Measurements from ENCODE around the gene GAS1. TPM values are rescaled to one million over a fixed set of nuclear protein-coding genes. Genes with fewer than 3 reads are reported as not detected.
A peak's percentile ranks its signal among the peaks of the same experiment; 100 is the strongest.

GAS1 gene
- total and polyA plus RNA-seq, 2 of the 4 experiments (the other 2 are of a cell fraction), result 1.8 to 2.2 TPM

- Histone ChIP-seq H2AK9ac (replicated peaks; ENCODE audit: low read depth, low read length, poor library complexity) (no peak overlapping the region), H3K4me2 (ENCODE audit: low read depth, low read length) (peak overlapping the region; percentile 51; the same call in 1 of the 2 replicates), H4K20me1 (ENCODE audit: insufficient read depth, low read length) (no peaks in the 10 kb centered on the region), H3K4me3 (ENCODE audit: insufficient read depth, low read depth, low read length) (no peak overlapping the region), H3K4me1 (ENCODE audit: control insufficient read depth, insufficient read depth, low read length) (peaks cover 11% of the 10 kb centered on the region; the same call in 1 of the 2 replicates), H2BK20ac (ENCODE audit: low read depth, low read length) (no peak overlapping the region), H3K27ac (ENCODE audit: insufficient read depth, low read length) (no peak overlapping the region), H3K9me1 (ENCODE audit: insufficient read depth, low read length) (no peaks in the 10 kb centered on the region), H3K4ac (ENCODE audit: low read depth, low read length) (no peak overlapping the region), H3K23ac (ENCODE audit: low read depth, low read length) (no peak overlapping the region), H3K9me3 (ENCODE audit: control insufficient read depth, insufficient read depth, low read length) (peaks cover 4% of the 10 kb centered on the region), H3K9ac (ENCODE audit: low read depth, low read length) (no peak overlapping the region), H2BK15ac (ENCODE audit: low read depth, low read length) (no peak overlapping the region), H3K56ac (ENCODE audit: extremely low read depth, insufficient read depth, low read length) (no peak overlapping the region), H2AFZ (replicated peaks; ENCODE audit: low read length, poor library complexity) (no peak overlapping the region), H2AK5ac (ENCODE audit: low read depth, low read length) (no peak overlapping the region), H4K91ac (ENCODE audit: insufficient read depth, low read depth, low read length) (no peak overlapping the region), H2BK5ac (ENCODE audit: low read depth, low read length, poor library complexity, severe bottlenecking) (no peak overlapping the region), H3K36me3 (ENCODE audit: control insufficient read depth, insufficient read depth, low read length) (no peaks in the 10 kb centered on the region), H3K79me1 (ENCODE audit: low read depth in 1 of 2, low read length in 2 of 2) (no peaks in the 10 kb centered on the region), H3K14ac (replicated peaks; ENCODE audit: low read depth, low read length) (no peak overlapping the region), H3K27me3 (ENCODE audit: control insufficient read depth, insufficient read depth, low read length) (peaks cover 6% of the 10 kb centered on the region), H3K18ac (ENCODE audit: low read depth, low read length) (no peak overlapping the region; the same call in 1 of the 2 replicates), H4K8ac (ENCODE audit: low read depth in 2 of 2, low read length in 2 of 2) (no peak overlapping the region), H4K5ac (ENCODE audit: low read depth, low read length) (no peak overlapping the region), H2BK120ac (ENCODE audit: low read depth, low read length) (no peak overlapping the region)
- CTCF ChIA-PET, result no interaction called here
- intact Hi-C loops (cut with micrococcal nuclease), result no loop called here
- WGBS, 2 experiments (ENCODE audit: extremely low coverage in 2 of 2, insufficient read length in 1 of 2), result no CpG with 5 or more reads among the region's 1 CpG
- ATAC-seq (ENCODE audit: low read depth) (peak; percentile 47), DNase-seq (peak; percentile 62)
- in situ Hi-C loops (cut with MboI; ENCODE audit: low sequenced_read_pairs), result no loop called here
- no TSS peak for BruUV-seq (replicated peaks)
- POLR2A ChIA-PET (ENCODE audit: unreplicated experiment), result no interaction called here
- dilution Hi-C loops (cut with HindIII; ENCODE audit: low sequenced_read_pairs, unreplicated experiment), result no loop called here
- TF ChIP-seq RFX5 (IDR thresholded peaks at IDR 0.05; ENCODE audit: low read depth, low read length) (no peak), MAFK (IDR thresholded peaks at IDR 0.05; ENCODE audit: low read depth, low read length) (no peak), MAZ (IDR thresholded peaks at IDR 0.05; ENCODE audit: borderline replicate concordance, low read depth, low read length) (no peak), ELK1 (IDR thresholded peaks at IDR 0.05; ENCODE audit: borderline replicate concordance, low read depth, low read length) (no peak), FOS (IDR thresholded peaks at IDR 0.05; ENCODE audit: low read depth, low read length) (no peak), MXI1 (IDR thresholded peaks at IDR 0.05; ENCODE audit: borderline replicate concordance, low read depth, low read length) (no peak), CTCF (conservative IDR thresholded peaks at IDR 0.05; ENCODE audit: low read depth, low read length) (no peak), CHD1 (IDR thresholded peaks at IDR 0.05; ENCODE audit: low read depth, low read length) (no peak), RAD21 (IDR thresholded peaks at IDR 0.05; ENCODE audit: low read length) (no peak)
These were observed 40.0 kb downstream of the GAS1 start for GRCh38 chr9:86907346-86907745.

All from IMR-90 (cell line).